HFFc6 (cell line): ENCODE data around the gene TFCP2L1. TPM values are rescaled to one million over a fixed set of nuclear protein-coding genes. Genes with fewer than 3 reads are reported as not detected.

Source experiments
- DNase-seq: peaks from one replicate; pipeline ENCODE4 v3.0.0-alpha.2; 2018
- H3K27ac Mint-ChIP-seq: 2 replicates; pipeline ENCODE4 v1.8.0; 2020; ENCODE audit warnings: mild to moderate bottlenecking, mixed read lengths
- H3K27me3 Mint-ChIP-seq: 2 replicates; pipeline ENCODE4 v1.8.0; 2021; ENCODE audit warnings: mild to moderate bottlenecking, moderate library complexity, mixed read lengths; ENCODE audit not compliant: insufficient read depth
- H3K36me3 Mint-ChIP-seq: 2 replicates; pipeline ENCODE4 v1.8.0; 2021; ENCODE audit warnings: low read depth, mixed read lengths
- H3K4me1 Mint-ChIP-seq: 2 replicates; pipeline ENCODE4 v1.8.0; 2020; ENCODE audit warnings: low read depth, mixed read lengths
- H3K4me3 Mint-ChIP-seq: 2 replicates; pipeline ENCODE4 v1.8.0; 2020; ENCODE audit warnings: mild to moderate bottlenecking, moderate library complexity, mixed read lengths
- H3K9me3 Mint-ChIP-seq: 2 replicates; pipeline ENCODE4 v1.8.0; 2020; ENCODE audit warnings: mild to moderate bottlenecking, mixed read lengths
- total RNA-seq, 6 experiments: library from RNA; stranded (reverse); fragmentation: NEBNext Ultra II Directional; extraction: Animal tissue kit (Norgen Biotek cat#: 25700); gene quantifications; 2 replicates in 1 of 6; 3 replicates in 5 of 6; pipeline ENCODE4 v1.2.3, GENCODE V29; 2021
- TF ChIP-seq, protein P1 (sequence below): fragments of 200-600 bp; sonication (generic); IDR thresholded peaks from 2 replicates; pipeline ENCODE4 v1.5.0; 2021; ENCODE audit warnings: antibody characterized with exemption, mild to moderate bottlenecking

Gene TFCP2L1
- total RNA-seq, 6 experiments from 2014 or later, result 0.03 TPM; not detected in 5

DNA sequence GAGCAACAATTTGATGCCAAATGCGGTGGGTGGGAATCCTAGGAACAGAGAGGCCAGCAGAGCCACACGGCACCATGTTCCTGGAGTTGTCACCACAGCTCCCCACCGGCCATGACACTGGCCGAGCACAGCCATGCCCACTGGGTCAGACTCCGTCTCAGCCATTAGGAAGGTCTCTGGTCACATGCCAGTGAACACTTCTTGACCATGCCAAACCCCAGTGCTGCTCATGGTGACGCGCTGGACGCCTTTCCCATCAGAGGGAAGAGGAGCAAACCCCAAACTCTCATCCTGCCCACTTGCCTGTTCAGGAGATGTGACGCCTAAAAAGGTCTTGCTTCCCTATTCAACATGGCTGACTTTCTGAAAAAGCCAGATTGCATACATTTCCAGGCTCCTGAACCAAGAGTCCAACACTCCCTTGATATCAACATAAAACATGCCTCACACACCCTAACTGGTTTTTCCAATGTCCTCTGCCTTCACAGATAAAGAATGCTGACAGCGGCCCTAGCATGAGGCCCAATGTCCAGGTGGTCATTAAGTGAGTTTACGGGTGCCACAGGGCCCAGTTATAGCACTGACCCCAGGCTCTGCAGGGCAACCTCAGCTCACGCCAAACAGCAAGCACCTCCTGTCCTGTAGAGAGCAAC is 31.9 kb downstream of the TFCP2L1 start:
- Mint-ChIP-seq H3K9me3 (no peaks in the 10 kb centered on the region), H3K4me1 (no peaks in the 10 kb centered on the region), H3K4me3 (no peak overlapping the region), H3K36me3 (no peaks in the 10 kb centered on the region), H3K27me3 (peaks cover 42% of the 10 kb centered on the region), H3K27ac (no peak overlapping the region)
- TF ChIP-seq, protein P1, sequence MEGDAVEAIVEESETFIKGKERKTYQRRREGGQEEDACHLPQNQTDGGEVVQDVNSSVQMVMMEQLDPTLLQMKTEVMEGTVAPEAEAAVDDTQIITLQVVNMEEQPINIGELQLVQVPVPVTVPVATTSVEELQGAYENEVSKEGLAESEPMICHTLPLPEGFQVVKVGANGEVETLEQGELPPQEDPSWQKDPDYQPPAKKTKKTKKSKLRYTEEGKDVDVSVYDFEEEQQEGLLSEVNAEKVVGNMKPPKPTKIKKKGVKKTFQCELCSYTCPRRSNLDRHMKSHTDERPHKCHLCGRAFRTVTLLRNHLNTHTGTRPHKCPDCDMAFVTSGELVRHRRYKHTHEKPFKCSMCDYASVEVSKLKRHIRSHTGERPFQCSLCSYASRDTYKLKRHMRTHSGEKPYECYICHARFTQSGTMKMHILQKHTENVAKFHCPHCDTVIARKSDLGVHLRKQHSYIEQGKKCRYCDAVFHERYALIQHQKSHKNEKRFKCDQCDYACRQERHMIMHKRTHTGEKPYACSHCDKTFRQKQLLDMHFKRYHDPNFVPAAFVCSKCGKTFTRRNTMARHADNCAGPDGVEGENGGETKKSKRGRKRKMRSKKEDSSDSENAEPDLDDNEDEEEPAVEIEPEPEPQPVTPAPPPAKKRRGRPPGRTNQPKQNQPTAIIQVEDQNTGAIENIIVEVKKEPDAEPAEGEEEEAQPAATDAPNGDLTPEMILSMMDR, result no peak
- DNase-seq, result no peak

GRCh38 chr2:121251497-121251896 is 33.5 kb downstream of the TFCP2L1 start:
- no peak for DNase-seq
- Mint-ChIP-seq H3K27ac (no peak overlapping the region), H3K36me3 (no peaks in the 10 kb centered on the region), H3K27me3 (peaks cover 51% of the 10 kb centered on the region), H3K9me3 (no peaks in the 10 kb centered on the region), H3K4me3 (no peak overlapping the region), H3K4me1 (no peaks in the 10 kb centered on the region)
- TF ChIP-seq, protein P1, result no peak

DNA sequence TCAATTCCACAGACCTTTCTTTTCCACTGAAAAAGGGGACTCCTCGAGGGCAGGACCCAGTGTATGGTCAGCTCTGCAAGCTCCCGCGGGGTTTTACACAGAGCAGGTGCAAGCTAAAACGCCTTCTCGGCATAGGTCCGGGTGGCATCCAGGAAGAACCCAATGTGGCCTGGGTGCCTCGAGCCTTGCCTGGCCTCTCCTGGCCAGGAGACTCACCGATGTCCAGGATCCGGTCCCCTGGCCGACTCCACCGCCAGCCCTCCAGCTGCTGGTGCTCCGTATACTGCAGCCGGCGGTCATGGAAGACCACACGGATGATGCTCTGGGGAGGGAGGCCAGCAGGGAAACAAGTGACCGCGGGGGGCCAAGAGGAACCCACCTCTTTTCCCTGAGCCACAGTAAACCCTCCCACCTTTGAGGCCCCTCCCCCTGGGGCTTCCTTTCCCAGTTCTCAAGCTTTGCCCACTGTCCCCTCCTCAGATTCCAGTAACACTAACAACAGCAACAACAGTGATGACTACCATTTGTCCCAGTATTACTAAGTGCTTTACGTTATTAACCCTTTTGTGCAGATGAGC is 36.1 kb downstream of the TFCP2L1 start:
- H3K4me1 Mint-ChIP-seq, result no peaks in the 10 kb centered on the region
- TF ChIP-seq, protein P1, result no peak
- H3K36me3 Mint-ChIP-seq, result no peaks in the 10 kb centered on the region
- H3K9me3 Mint-ChIP-seq, result no peaks in the 10 kb centered on the region
- no peak for DNase-seq
- no peak overlapping the region for H3K27ac Mint-ChIP-seq
- no peak overlapping the region for H3K4me3 Mint-ChIP-seq
- peaks cover 49% of the 10 kb centered on the region for H3K27me3 Mint-ChIP-seq

GRCh38 chr2:121247971-121248370 is 37.0 kb downstream of the TFCP2L1 start:
- TF ChIP-seq, protein P1, result no peak
- Mint-ChIP-seq H3K27me3 (peaks cover 48% of the 10 kb centered on the region), H3K4me1 (no peaks in the 10 kb centered on the region), H3K9me3 (no peaks in the 10 kb centered on the region), H3K36me3 (no peaks in the 10 kb centered on the region), H3K27ac (no peak overlapping the region), H3K4me3 (no peak overlapping the region)
- no peak for DNase-seq

DNA sequence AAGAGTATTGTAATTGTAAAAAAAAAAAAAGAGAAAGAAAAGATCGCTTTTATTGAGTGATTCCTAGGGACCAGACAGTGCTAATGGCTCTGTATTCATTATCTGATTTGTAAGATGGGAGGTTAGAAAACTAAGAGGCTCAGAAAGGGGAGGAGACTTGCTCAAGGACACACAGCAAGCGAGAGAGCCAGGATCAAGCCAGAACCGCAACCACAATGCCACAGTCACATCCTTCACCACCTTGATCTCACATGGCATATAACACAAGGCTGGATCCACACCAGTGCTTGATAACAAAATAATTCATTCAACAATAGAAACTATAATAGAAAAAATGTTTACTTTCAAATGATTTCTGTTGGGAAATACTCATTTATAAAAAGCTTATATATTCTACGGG is 37.5 kb downstream of the TFCP2L1 start:
- TF ChIP-seq, protein P1, result no peak
- Mint-ChIP-seq H3K36me3 (no peaks in the 10 kb centered on the region), H3K4me3 (no peak overlapping the region), H3K27ac (no peak overlapping the region), H3K27me3 (peaks cover 52% of the 10 kb centered on the region), H3K9me3 (no peaks in the 10 kb centered on the region), H3K4me1 (no peaks in the 10 kb centered on the region)
- DNase-seq, result no peak
